GM19193 (cell line): ENCODE measurements around the gene RACGAP1.

Experiments
- POLR2A ChIP-seq: IDR thresholded peaks from 4 replicates; pipeline ENCODE4 v1.6.1; 2011; ENCODE audit not compliant: insufficient read depth, insufficient read length; ENCODE audit errors: extremely low read depth

The RACGAP1 gene

GRCh38 chr12:50024227-50024626, 1.1 kb downstream of the RACGAP1 start:
- no peak for TF ChIP-seq POLR2A

- no peak for TF ChIP-seq POLR2A
Observed at GRCh38 chr12:50022903-50023302, 2.4 kb downstream of the RACGAP1 start.

- TF ChIP-seq POLR2A: no peak
Observed at GRCh38 chr12:50021031-50021430, 4.3 kb downstream of the RACGAP1 start.

- no peak for TF ChIP-seq POLR2A
Observed at GRCh38 chr12:50019524-50019923, 5.8 kb downstream of the RACGAP1 start.

- no peak for TF ChIP-seq POLR2A
Observed at GRCh38 chr12:50018968-50019367, 6.3 kb downstream of the RACGAP1 start.

GRCh38 chr12:50018154-50018553, 7.1 kb downstream of the RACGAP1 start:
- TF ChIP-seq POLR2A: no peak

- TF ChIP-seq POLR2A: no peak
Observed at GRCh38 chr12:50017641-50018040, 7.7 kb downstream of the RACGAP1 start.

GRCh38 chr12:50016501-50017475, 8.5 kb downstream of the RACGAP1 start:
- no peak for TF ChIP-seq POLR2A

GRCh38 chr12:50014342-50014741, 11.0 kb downstream of the RACGAP1 start:
- TF ChIP-seq POLR2A: no peak

- TF ChIP-seq POLR2A: no peak
Observed at GRCh38 chr12:50013361-50014147, 11.7 kb downstream of the RACGAP1 start.

GRCh38 chr12:50006754-50007442, 18.4 kb downstream of the RACGAP1 start:
- no peak for TF ChIP-seq POLR2A

GRCh38 chr12:50006280-50006679, 19.0 kb downstream of the RACGAP1 start:
- no peak for TF ChIP-seq POLR2A

GRCh38 chr12:50005175-50005574, 20.1 kb downstream of the RACGAP1 start:
- TF ChIP-seq POLR2A: no peak

GRCh38 chr12:50004696-50005095, 20.6 kb downstream of the RACGAP1 start:
- TF ChIP-seq POLR2A: no peak

GRCh38 chr12:50003595-50003994, 21.7 kb downstream of the RACGAP1 start:
- TF ChIP-seq POLR2A: no peak
